Activated naive CD4-positive, alpha-beta T cell treated with anti-CD3 and anti-CD28 coated beads for 36 hours (primary cell): ENCODE results near the gene ADAD1. TPM values are rescaled to one million over a fixed set of nuclear protein-coding genes. Genes with fewer than 3 reads are reported as not detected.

Experiments
- CTCF ChIA-PET: fragments of 350-600 bp; sonication (Branson Sonifier 250); formaldehyde crosslinking; loops from one replicate; lab custom pipeline; 2021; ENCODE audit warnings: antibody characterized with exemption; lab: Charles Lee
- DNase-seq: peaks from one replicate; pipeline ENCODE4 v3.0.0-alpha.2; 2020
- H3K27ac Mint-ChIP-seq: one replicate; pipeline ENCODE4 v1.8.0; 2021; ENCODE audit warnings: mild to moderate bottlenecking, mixed read lengths
- H3K27me3 Mint-ChIP-seq: one replicate; pipeline ENCODE4 v1.8.0; 2021; ENCODE audit warnings: low read depth, mixed read lengths
- H3K36me3 Mint-ChIP-seq: one replicate; pipeline ENCODE4 v1.8.0; 2021; ENCODE audit warnings: low read depth, mixed read lengths
- H3K4me1 Mint-ChIP-seq: one replicate; pipeline ENCODE4 v1.8.0; 2021; ENCODE audit warnings: low read depth, mixed read lengths
- H3K4me3 Mint-ChIP-seq: one replicate; pipeline ENCODE4 v1.8.0; 2021; ENCODE audit warnings: mild to moderate bottlenecking, moderate library complexity, mixed read lengths
- H3K9me3 Mint-ChIP-seq: one replicate; pipeline ENCODE4 v1.8.0; 2021; ENCODE audit warnings: mixed read lengths
- intact Hi-C: fragments of 100-400 bp; cut with micrococcal nuclease; formaldehyde crosslinking; loops from one replicate; pipeline ENCODE4 v1.15.1; 2023
- total RNA-seq, 2 experiments: library from RNA; stranded (reverse); gene quantifications; one replicate each; pipeline ENCODE4 v1.2.3, GENCODE V29; 2021

Gene ADAD1
- total RNA-seq, 2 experiments from 2014 or later: not detected

GRCh38 chr4:122379239-122379638 is 428 bp downstream of the ADAD1 start:
- Mint-ChIP-seq H3K27ac (no peak overlapping the region), H3K36me3 (peaks cover 2% of the 10 kb centered on the region), H3K4me1 (no peaks in the 10 kb centered on the region), H3K4me3 (no peak overlapping the region), H3K27me3 (no peaks in the 10 kb centered on the region), H3K9me3 (no peaks in the 10 kb centered on the region)
- CTCF ChIA-PET: no interaction called here
- DNase-seq: no peak
- intact Hi-C loops: no loop called here

GRCh38 chr4:122383341-122383740 is 4.5 kb downstream of the ADAD1 start:
- peaks cover 8% of the 10 kb centered on the region for H3K9me3 Mint-ChIP-seq
- no peaks in the 10 kb centered on the region for H3K27me3 Mint-ChIP-seq
- no peak overlapping the region for H3K27ac Mint-ChIP-seq
- no peak overlapping the region for H3K4me3 Mint-ChIP-seq
- CTCF ChIA-PET: interaction anchor here (0.6 to 1.1 kb wide), 2 partner anchors 22 to 68 kb away, joined by 3 to 4 read pairs; no protein-coding TSS in a partner anchor
- peaks cover 2% of the 10 kb centered on the region for H3K36me3 Mint-ChIP-seq
- H3K4me1 Mint-ChIP-seq: no peaks in the 10 kb centered on the region
- no peak for DNase-seq
- intact Hi-C loops: no loop called here

- peaks cover 17% of the 10 kb centered on the region for H3K9me3 Mint-ChIP-seq
- peaks cover 3% of the 10 kb centered on the region for H3K36me3 Mint-ChIP-seq
- no peaks in the 10 kb centered on the region for H3K27me3 Mint-ChIP-seq
- H3K27ac Mint-ChIP-seq: no peak overlapping the region
- no peaks in the 10 kb centered on the region for H3K4me1 Mint-ChIP-seq
- CTCF ChIA-PET: no interaction called here
- no peak for DNase-seq
- intact Hi-C loops: no loop called here
- no peak overlapping the region for H3K4me3 Mint-ChIP-seq
Observed at GRCh38 chr4:122384245-122384644, 5.4 kb downstream of the ADAD1 start.

GRCh38 chr4:122393276-122393675 is 14.5 kb downstream of the ADAD1 start:
- no peak for DNase-seq
- Mint-ChIP-seq H3K36me3 (peaks cover 7% of the 10 kb centered on the region), H3K4me3 (no peak overlapping the region), H3K9me3 (peaks cover 18% of the 10 kb centered on the region), H3K27me3 (no peaks in the 10 kb centered on the region), H3K27ac (no peak overlapping the region), H3K4me1 (no peaks in the 10 kb centered on the region)
- CTCF ChIA-PET: no interaction called here
- intact Hi-C loops: no loop called here

- DNase-seq: no peak
- Mint-ChIP-seq H3K9me3 (no peaks in the 10 kb centered on the region), H3K27ac (no peak overlapping the region), H3K36me3 (peaks cover 6% of the 10 kb centered on the region), H3K4me1 (no peaks in the 10 kb centered on the region), H3K4me3 (no peak overlapping the region), H3K27me3 (no peaks in the 10 kb centered on the region)
- intact Hi-C loops: no loop called here
- CTCF ChIA-PET: interaction anchor here (0.6 kb wide), 1 partner anchor 109 kb away, joined by 3 read pairs; no protein-coding TSS in a partner anchor
Observed at GRCh38 chr4:122403861-122404260, 25.1 kb downstream of the ADAD1 start.

GRCh38 chr4:122412547-122412946 is 33.7 kb downstream of the ADAD1 start:
- no peak overlapping the region for H3K27ac Mint-ChIP-seq

GRCh38 chr4:122423246-122423645 is 44.4 kb downstream of the ADAD1 start:
- Mint-ChIP-seq H3K36me3 (peaks cover 21% of the 10 kb centered on the region), H3K27me3 (no peaks in the 10 kb centered on the region), H3K27ac (no peak overlapping the region), H3K4me3 (no peak overlapping the region), H3K4me1 (no peaks in the 10 kb centered on the region), H3K9me3 (peaks cover 6% of the 10 kb centered on the region)
- CTCF ChIA-PET: interaction anchor here (0.6 kb wide), 1 partner anchor 504 kb away, joined by 4 read pairs; no protein-coding TSS in a partner anchor
- intact Hi-C loops: no loop called here
- DNase-seq: no peak

More at GRCh38 chr4:122412547-122412946, 33.7 kb downstream of the ADAD1 start:
- no peaks in the 10 kb centered on the region for H3K4me1 Mint-ChIP-seq
- H3K9me3 Mint-ChIP-seq: no peaks in the 10 kb centered on the region
- H3K4me3 Mint-ChIP-seq: no peak overlapping the region
- DNase-seq: no peak
- peaks cover 1% of the 10 kb centered on the region for H3K36me3 Mint-ChIP-seq
- intact Hi-C loops: no loop called here
- no peaks in the 10 kb centered on the region for H3K27me3 Mint-ChIP-seq
- CTCF ChIA-PET: interaction anchor here (0.5 kb wide), 1 partner anchor 36 kb away, joined by 3 read pairs; no protein-coding TSS in a partner anchor

- H3K4me3 Mint-ChIP-seq: no peak overlapping the region
- no peaks in the 10 kb centered on the region for H3K9me3 Mint-ChIP-seq
Observed at GRCh38 chr4:122431351-122431750, 52.5 kb downstream of the ADAD1 start.

GRCh38 chr4:122434285-122434684 is 55.5 kb downstream of the ADAD1 start:
- H3K27me3 Mint-ChIP-seq: no peaks in the 10 kb centered on the region
- H3K4me3 Mint-ChIP-seq: no peak overlapping the region
- no peak overlapping the region for H3K27ac Mint-ChIP-seq
- DNase-seq: no peak
- CTCF ChIA-PET: interaction anchor here (0.8 kb wide), 1 partner anchor 143 kb away, joined by 3 read pairs; no protein-coding TSS in a partner anchor
- H3K9me3 Mint-ChIP-seq: no peaks in the 10 kb centered on the region
- intact Hi-C loops: no loop called here
- H3K36me3 Mint-ChIP-seq: peaks cover 19% of the 10 kb centered on the region
- peaks cover 21% of the 10 kb centered on the region for H3K4me1 Mint-ChIP-seq

More at GRCh38 chr4:122431351-122431750, 52.5 kb downstream of the ADAD1 start:
- H3K36me3 Mint-ChIP-seq: peaks cover 21% of the 10 kb centered on the region
- DNase-seq: no peak
- peaks cover 21% of the 10 kb centered on the region for H3K4me1 Mint-ChIP-seq
- no peak overlapping the region for H3K27ac Mint-ChIP-seq
- H3K27me3 Mint-ChIP-seq: no peaks in the 10 kb centered on the region
- CTCF ChIA-PET: no interaction called here
- intact Hi-C loops: no loop called here

- no peaks in the 10 kb centered on the region for H3K9me3 Mint-ChIP-seq
- peak; percentile 59 for DNase-seq
- intact Hi-C loops: loop anchor here (1.0 to 10.0 kb wide), 5 partner anchors 141 to 1266 kb away; no protein-coding TSS in a partner anchor
- H3K4me3 Mint-ChIP-seq: peak overlapping the region; percentile 67
- H3K36me3 Mint-ChIP-seq: peaks cover 64% of the 10 kb centered on the region
- CTCF ChIA-PET: no interaction called here
- peaks cover 17% of the 10 kb centered on the region for H3K4me1 Mint-ChIP-seq
- peak overlapping the region; percentile 96 for H3K27ac Mint-ChIP-seq
- no peaks in the 10 kb centered on the region for H3K27me3 Mint-ChIP-seq
Observed at GRCh38 chr4:122450847-122451246, 72.0 kb downstream of the ADAD1 start.

GRCh38 chr4:122453384-122453995 is 74.7 kb downstream of the ADAD1 start:
- Mint-ChIP-seq H3K4me1 (peaks cover 38% of the 10 kb centered on the region), H3K4me3 (peak overlapping the region; percentile 85), H3K27ac (peak overlapping the region; percentile 99), H3K9me3 (no peaks in the 10 kb centered on the region), H3K36me3 (peaks cover 59% of the 10 kb centered on the region), H3K27me3 (no peaks in the 10 kb centered on the region)
- CTCF ChIA-PET: interaction anchor here (0.6 to 1.0 kb wide), 5 partner anchors 58 to 130 kb away, joined by 3 to 6 read pairs (median 4); no protein-coding TSS in a partner anchor
- no peak for DNase-seq
- intact Hi-C loops: loop anchor here (10.0 kb wide), 1 partner anchor 1269 kb away; no protein-coding TSS in a partner anchor

GRCh38 chr4:122456231-122457116 is 77.7 kb downstream of the ADAD1 start, which contains the start of gene IL2:
Gene IL2, minus strand, starts transcription at chr4:122456725. Its CDS starts 285 bp downstream, at chr4:122456440.
- DNase-seq: peak; percentile 52
- Mint-ChIP-seq H3K4me3 (peak within 1 kb of the TSS; percentile 85), H3K9me3 (peaks cover 6% of the 10 kb centered on the region), H3K27ac (peak within 1 kb of the TSS; percentile 99), H3K4me1 (peaks cover 56% of the 10 kb centered on the region), H3K27me3 (no peaks in the 10 kb centered on the region), H3K36me3 (peaks cover 48% of the 10 kb centered on the region)
- CTCF ChIA-PET: interaction anchor here (0.6 to 5.1 kb wide), 10 partner anchors 16 to 518 kb away, joined by 3 to 61 read pairs (median 4); no protein-coding TSS in a partner anchor
- intact Hi-C loops: loop anchor here (5.0 to 10.0 kb wide), 2 partner anchors 634 to 1272 kb away; partner anchors contain the start of gene CCNA2
